ENCODE results near the gene TRABD2B.

Gene TRABD2B

DNA sequence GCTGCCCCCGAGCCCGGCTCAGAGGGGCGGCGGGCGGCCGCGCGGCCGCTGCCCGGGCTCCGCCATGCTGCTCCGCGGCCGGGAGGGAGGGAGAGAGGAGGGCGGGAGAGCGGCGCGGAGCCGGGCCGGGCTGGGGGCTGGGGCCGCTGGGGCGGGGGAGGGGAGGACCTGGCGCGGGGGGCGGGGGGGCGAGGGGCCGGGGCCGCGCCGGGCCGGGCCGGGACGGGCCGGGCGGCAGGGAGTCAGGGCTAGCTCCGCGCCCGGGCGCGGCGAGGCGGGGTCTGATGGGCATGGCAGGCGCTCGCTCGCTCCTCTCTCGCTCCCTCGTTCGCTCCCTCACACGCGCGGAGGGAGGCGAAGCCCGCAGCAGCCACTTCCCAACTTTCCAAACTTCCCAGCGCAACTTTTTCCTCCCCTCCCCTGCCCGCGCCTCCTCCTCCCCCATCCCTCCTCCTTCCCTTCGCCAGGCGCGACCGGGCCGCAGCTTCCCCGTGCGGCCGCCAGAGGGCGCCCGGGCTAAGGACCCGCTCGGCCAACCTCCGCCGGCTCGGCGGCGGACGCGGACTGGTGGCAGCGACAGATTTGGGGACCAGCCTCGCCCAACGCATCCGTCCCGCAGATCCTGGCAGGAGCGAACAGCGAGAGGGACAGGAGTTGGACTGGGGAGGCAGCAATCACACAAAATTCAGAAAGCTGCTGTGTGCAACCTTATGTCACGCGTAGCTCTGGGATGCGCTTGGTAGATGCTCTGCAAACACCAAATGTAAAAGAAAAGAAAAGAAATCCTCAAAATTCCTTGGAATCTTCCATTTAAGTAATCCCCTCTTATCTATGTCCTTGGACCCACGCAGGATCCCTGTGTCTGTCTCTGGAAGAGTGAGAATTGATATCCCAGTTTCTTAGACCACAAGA lies at the start of gene TRABD2B:
TRABD2B (minus strand) TSS at position 97 of the 912 bp plus-strand sequence.
- peak; percentile 72 for DNase-seq (ENCODE audit: low read depth)

DNA sequence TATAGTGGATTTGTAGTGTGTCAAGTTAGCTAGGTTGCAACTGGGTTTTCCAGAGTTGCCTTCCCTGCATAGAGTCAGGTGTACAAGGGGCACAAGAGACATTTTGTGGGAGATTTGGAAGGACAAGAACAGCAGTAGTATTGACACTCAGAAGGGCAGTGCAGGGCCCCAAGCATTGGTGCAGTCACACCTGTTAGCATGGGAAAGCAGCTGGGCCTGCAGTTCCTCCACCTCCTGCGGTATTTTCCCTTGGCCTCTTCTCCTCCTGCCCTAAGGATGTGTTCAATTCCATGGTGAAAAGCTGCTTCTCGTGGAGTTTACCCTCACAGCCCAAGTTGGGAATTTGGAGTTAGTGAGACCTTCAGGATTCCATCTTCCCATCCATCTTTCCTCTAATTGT lies 47.1 kb upstream of the TRABD2B start:
- no peak for DNase-seq (ENCODE audit: low read depth)

DNA sequence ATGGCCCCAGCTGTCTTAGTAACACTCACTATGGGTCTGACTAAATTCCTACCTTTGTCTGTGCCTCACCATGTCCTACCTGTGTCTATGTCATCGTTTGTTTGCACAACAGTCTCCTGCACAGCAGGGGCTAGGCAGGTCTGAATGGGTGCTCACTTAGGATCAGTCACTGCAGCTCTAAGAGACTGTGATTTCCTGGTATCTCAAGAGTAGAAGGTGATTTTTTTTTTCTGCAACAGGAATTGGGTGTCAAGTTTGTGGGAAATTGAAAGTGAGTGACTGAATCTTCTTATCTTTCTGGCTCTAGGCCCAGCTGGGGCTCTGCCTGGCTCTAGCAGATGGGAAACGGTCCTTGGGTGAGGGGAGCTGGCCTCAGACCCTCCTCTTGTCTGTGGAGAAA lies 46.4 kb upstream of the TRABD2B start:
- no peak for DNase-seq (ENCODE audit: low read depth)

DNA sequence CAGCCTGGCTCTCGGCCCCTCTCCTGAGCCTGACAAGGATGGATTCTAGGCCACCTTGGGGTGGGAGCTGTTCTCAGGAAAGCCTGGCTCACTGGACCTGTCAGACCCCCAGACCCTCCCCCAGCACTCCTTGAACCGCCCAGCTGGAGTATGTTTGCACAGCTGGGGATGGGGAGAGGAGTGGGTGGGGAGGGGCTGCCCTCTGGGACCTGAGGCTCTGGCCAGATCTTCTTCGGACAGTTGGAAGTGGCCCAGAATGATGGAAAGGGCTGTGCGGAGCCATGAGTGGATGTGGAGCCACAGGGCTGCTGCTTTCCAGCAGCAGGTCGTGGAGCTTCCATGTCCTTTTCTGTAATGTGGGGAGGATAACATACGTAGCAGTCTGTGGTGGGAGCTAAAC lies 43.0 kb upstream of the TRABD2B start:
- DNase-seq (ENCODE audit: low read depth): no peak

DNA sequence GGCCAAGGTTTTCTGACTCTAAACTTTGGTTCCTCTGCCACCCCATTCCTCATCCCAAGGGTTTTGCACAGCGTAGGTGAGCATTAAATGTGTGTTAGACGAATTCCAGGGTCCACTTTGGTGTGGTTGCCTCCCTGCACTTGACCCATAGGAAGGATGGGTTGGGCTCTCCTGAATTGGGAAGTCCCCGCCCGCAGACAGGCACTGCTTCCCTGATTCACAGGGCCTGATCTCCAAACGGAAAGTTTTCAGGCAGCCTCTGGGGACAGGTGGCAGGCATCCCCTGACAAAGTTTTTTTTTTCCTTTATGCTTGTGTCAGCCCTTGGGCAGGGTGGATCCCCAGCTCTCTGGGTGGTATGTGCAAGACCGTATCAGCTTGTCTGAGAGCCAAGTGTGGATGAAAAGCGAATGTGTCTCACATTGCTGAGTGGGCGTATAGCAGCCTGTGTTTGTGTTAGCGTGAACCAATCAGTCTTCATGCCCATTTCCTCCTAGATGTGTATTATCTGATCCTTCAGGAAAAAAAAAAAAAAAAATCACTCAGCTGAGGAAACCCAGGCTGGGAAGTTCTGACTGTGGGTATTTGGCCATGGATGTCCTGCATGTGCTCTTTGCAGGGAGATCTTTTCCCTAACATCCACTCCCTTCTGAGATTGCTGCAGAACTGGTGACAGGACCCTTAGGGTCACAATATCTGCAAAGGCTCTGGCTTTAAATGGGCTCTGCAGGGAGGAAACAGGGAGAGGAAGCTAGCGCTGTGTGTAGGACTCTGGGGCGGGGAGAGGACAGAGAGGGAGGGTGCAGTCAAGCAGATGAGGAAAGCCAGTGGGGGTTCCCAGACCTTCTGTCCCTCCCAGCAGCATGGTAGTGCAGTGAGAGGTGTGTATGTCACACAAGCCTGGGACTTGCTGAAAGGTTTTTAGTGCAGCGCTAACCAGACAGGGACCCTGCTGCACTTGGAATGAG lies 42.2 kb upstream of the TRABD2B start:
- DNase-seq (ENCODE audit: low read depth): peak; percentile 81

DNA sequence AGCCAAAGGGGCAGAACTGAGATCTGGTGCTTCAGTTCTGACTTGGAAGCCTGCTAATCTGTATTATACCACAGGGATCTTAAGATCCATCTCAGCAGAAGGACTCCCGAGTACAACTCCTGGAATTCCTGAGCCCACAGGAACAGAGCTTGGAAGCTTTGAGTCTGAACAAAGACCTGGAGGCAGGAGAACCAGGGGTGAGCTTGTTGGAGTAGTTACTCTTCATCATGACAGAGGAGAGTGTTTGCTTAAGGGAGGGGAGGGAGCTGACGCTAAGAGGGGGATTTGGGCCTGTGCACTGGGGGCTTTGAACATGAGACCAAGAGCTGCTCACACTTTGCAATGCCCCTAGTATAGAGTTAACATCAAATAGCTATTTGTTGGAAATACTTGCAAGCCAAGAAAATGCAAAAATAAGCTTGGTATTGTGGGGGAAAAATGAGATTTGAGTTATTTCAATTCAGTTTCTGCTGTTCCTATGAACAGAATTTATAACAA lies 41.1 kb upstream of the TRABD2B start:
- no peak for DNase-seq (ENCODE audit: low read depth)

DNA sequence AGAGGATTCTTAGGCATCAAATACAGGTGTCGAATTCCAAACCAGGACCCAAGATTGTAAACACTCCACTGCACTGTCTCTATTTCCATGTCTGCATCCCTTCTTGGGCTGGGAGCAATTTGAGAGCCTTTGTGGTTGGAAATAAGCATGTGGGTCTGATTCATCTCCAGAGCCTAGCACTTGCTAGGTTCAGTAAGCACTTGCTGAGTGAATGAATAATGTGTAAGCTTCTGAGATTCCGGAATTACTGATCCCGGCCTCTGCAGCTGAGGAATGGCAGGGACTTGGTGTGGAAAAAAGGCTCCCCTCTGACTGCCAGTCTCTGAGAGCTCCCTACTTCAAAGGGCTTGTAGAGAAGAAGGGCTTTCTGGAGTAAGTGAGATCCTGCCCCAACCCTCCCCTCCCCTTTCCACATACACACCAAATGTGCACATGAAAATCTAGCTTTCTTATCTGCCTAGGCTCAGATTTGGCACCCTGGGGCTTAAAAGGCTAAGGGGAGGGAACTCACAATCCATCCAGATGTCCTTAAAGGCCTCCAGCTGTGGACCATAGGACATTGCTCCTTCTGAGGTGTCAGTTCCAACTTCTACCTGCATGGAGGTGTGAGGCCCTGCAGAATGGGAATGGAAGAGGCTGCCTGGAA lies 39.6 kb upstream of the TRABD2B start:
- DNase-seq (ENCODE audit: low read depth): peak; percentile 97

DNA sequence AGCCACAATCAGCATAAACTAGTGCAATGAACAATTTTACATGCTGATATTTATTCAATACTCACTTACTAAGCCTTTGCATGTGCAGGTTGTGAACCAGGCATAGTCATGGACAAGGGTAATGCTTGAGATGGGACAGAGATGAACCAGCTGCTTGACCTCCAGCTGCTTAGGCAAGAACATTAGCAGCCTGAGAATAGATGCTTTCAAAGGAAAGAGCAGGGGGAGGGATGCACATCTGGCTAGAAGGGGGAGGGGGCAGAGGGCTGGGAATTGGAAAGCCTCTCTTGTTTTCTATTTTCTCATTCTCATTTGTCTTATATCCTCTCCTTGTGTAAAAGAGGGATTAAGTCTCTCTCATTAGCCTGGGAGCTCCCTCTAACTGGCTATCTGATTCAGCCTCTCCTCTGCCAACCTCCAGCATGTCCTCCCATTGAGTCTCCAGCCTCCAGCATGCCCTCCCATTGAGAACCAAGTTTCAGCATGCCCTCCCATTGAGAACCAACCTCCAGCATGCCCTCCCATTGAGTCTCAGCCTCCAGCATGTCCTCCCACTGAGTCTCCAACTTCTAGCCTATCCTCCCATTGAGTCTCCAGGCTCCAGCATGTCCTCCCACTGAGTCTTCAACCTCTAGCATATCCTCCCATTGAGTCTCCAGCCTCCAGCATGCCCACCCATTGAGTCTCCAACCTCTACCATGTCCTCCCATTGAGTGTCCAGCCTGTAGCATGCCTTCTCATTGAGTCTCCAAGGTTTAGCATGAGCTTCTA lies 38.4 kb upstream of the TRABD2B start:
- DNase-seq (ENCODE audit: low read depth): no peak

DNA sequence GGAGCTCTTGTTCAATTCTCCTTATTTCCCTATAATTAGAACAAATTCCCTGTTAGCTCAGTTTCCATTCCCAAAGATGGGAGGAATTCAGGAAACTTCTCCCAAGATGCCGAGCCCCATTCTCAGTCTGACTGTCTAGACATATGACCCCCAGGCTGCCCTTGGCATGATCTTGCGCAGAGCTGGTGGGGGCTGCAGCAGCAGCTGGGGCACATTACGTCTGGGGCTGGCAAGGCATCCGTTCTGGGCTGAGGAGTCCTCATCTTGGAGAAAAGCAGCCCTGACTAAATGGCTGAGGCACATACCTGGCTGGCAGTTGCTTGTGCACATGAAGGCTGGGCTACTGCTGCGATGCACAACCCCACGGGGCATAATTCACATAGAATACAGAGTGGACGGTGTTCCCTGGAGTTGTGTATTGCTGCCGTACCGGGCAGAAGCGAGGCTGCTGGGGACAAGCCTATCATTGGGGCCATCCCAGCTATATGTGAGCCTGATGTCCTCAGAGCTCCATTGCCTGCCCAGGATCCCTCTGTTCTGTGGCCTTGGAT lies 36.4 kb upstream of the TRABD2B start:
- DNase-seq (ENCODE audit: low read depth): no peak

DNA sequence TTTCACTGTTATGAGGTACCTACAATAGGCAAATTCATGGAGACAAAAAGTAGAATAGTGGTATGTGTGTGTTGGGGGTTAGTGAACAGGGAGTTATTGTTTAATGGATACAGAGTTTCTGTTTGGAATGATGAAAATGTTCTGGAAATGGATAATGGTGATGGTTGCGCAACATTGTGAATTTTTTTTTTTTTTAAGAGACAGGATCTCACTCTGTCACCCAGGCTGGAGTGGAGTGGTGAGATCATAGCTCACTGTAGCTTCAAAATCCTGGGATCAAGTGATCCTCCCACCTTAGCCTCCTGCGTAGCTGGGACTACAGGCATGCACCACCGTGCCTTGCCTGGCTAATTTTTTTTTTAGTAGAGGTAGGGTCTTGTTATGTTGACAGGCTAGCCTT lies 34.5 kb upstream of the TRABD2B start:
- DNase-seq (ENCODE audit: low read depth): peak; percentile 66

DNA sequence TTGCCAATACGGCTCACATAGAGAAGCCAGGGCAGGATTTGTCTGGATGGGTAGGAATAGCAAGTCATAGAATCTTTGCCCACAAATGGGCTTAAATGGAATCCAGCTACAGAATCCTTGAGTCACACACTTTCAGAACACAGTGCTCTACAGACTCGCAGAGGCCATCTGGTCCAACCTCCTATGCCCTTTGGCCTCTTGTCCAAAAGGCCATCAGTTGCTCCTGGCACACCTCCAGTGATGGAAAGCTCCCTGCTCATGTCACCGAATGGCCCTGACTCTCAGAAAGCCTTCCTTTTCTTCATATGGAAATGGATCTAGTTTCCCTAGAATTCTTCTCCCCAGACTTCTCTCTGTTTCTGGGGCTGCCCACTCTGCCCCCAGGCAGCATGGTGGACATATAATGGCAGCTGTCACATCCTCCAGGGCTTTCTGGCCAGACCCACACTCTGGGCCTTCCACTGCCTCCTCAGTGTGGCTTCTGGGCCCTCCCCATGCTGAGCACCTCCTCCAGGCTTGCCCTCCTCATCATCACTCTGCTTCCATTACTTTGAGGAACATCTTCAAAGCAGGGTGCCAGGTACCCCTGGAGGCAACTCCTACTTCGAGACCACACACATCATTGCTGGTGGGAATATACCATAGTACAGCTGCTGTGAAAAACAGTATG lies 33.6 kb upstream of the TRABD2B start:
- no peak for DNase-seq (ENCODE audit: low read depth)

DNA sequence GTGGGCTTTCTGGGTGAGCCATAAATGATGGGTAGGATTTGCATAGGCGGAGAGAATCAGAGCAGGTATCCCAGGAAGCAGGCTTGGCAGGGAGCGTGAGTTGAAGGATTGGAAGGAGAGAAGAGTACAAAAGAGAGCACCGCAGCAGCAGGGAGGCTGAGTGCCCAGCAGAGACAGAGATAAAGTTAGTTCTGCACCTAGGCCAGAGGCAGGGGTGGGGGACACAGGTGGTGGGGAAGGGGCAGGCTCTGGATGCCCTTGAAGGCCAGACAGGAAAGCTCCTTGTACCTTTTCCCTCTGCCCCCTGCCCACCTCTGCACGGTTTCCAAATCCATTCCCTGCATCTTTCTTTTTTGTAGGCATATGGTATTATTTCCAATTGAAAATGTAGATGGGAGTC lies 33.0 kb upstream of the TRABD2B start:
- DNase-seq (ENCODE audit: low read depth): no peak

DNA sequence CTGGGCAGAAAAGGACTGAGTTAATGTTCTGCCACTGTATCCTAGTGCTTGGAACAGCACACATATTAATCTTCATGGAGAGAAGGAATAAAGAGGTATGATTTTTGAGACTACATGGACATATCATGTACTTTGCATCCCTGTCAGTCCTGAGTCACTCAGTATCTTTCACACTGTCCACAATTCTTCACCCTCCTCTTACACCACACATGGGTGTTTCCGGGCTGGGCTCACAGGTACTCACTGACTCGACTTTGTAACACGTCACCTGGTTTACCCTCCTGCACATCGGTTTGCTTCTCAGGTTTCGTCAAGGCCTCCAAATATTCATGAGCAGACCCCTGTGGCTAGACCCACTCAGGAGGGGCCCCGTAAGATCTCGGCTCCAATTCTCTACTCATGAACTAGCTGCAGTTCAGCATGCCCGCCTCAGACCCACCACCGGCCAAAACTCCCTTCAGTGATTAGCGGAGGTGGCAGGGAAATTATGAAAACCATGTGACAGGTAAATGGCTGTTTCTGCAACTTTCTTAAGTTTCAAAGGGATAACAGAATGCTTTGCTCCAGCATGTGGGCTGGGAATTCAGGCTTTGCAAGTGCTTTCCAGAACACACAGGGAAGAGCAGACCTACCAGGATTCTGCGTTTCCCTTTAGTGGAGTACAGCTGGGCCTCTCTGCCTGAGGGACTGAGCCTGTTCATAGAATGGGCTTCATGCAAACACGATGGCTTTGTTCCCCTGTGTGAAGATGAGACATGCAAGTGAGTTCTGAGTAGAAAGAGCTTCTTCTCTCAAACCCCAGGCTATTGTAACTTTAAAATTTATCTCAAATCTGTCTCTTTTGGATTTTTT lies 31.3 kb upstream of the TRABD2B start:
- no peak for DNase-seq (ENCODE audit: low read depth)

DNA sequence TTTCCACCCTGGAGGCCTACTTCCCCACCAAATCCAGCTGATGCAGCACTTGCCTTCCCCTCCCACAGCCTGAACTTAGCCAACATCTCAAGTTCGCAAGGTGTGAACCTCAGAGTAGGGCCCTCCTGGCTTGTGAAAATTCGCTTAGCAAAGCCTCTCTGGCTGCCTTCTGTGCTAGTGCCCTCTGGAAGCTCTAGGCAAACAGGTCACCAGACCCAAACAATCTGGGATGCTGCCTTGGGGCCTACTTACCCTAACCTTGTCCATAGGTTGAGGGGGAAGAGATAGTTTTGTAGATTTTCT lies 30.3 kb upstream of the TRABD2B start:
- no peak for DNase-seq (ENCODE audit: low read depth)

DNA sequence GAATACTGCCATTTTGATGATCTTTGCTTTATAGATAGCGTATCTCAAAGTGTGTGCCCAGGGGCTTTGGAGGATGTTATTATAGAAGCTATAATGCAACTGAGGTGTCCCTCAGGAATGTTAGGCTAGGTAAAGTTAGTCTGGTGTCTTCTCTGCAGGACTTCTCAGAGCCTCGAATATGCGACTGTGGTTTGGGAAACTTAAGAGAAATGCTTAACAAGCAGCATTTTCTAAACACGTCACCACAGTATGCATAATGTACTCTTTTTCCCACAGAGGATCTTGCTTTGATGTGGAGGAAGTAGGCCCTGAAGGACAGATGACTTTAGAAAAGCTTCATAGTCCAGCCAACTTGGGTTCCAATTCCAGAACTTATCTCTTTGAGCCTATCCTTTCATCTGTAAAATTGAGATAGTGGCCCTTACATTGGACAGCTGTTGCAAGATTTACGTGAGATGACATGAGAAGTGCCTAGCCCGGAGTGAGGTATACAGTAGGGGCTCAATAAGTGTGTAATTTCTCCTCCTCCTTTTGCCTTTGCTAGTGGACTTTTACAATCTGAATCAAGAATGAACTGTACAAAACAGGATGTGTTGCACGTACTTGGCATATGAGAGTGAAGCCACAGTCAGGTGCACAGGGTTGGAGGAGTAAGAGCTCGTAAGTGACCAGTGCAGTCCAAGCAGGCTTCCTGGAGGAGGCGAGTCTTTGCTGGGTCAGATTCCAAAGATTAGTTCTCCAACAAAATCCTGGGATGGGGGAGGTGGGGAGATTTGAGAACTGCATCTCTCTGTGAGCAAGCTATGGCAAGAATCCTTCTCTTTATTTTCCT lies 29.7 kb upstream of the TRABD2B start:
- DNase-seq (ENCODE audit: low read depth): peak; percentile 59

DNA sequence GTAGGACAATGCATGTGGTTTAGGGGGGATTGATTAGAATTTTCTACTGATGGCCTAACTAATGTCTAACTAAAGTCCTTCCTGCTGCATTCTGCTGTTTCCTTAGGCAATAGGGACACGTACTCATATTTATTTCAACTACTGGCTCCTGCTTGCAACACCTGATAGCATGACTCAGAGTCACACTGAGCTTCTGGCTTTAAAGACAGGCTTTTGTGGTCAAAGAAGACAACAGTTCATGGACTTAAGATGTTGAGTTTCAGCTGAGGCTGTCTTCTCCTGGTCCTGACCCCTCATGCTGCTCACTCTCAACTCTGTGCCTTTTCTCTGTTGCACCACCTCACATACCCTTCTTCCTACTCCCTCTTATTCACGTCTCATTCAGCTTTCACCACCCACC lies 29.1 kb upstream of the TRABD2B start:
- DNase-seq (ENCODE audit: low read depth): peak; percentile 98

DNA sequence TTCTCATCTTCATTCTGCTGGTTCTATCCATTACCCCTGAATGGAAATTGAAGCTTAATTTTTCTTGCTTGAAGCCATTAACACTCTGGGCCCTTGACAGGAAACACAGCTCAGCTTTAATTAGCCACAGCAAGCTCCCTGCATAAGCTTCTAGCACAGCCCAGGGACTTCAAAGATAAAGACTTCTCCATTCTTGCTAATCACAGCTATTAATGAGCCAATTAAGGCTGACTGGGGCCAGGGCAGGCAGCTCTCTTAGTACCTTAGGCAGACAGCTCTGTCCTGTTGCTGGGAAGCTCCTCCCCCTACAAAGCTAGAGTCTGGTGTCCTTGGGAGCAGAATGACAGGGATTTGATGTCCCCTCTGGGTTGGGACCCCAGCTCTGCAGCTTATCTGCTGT lies 27.9 kb upstream of the TRABD2B start:
- no peak for DNase-seq (ENCODE audit: low read depth)

DNA sequence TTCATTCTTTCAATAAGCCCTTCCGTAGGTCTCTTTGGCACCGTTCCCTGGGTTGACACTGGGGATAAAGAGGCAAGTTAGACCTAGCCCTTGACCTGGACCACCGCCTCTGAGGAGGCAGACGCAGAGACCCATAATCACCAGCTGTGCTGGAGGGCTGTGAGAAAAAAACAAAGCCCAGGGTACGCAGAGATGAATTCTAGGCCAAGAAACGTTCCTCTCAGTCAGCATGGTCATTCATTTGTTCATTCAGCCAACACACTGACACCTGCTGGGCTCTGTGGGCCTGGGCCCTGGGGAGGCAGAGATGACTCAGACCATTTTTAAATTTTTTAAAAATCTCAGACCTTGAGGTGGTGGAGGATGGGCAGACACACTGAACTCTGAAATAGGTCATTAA lies 26.3 kb upstream of the TRABD2B start:
- DNase-seq (ENCODE audit: low read depth): no peak

DNA sequence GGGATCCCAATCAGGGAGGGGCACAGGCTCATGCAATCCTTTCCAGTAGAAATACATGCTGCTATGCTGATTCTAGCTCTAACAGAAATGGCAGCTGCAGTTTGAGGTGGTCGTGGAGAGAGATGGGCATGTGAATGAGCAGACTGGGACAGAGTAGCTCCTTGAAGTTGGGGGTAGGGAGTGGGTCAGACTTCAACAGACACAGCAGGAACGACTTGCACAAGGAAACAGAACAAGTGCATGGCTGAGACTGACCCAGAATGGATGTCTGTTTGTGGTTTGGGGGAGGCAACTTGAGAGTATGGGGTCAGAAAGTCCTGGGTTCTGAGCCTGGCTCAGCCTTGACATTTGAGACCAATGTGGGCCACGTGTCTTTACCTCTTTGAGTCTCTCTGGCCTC lies 25.1 kb upstream of the TRABD2B start:
- no peak for DNase-seq (ENCODE audit: low read depth)

Data from amniotic epithelial cell (primary cell).